Hepatic stellate cell (primary cell): ENCODE data around the gene DOCK1.

Experiments
- DNase-seq: peaks from one replicate; pipeline ENCODE4 v3.0.0; 2011; ENCODE audit warnings: low spot score

DOCK1 gene

DNA sequence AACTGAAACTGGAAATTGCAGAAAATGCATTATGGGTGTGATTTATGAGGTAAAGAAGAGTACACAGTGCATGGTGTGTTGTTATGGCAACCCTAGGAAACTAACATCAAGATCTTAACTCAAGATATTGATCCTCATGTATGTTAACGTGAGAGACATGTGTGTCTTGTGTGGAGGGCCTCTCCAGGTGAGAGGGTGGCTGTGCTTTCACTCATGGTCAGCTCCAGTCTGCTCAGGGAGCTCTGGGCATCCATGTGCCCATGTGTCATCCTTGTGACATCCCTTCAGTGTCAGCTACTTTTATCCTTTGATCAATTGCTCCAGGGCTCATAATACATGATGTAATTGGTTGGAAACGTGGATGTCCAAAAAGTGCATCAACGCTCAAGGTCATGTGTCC is 316.1 kb downstream of the DOCK1 start:
- DNase-seq = no peak

DNA sequence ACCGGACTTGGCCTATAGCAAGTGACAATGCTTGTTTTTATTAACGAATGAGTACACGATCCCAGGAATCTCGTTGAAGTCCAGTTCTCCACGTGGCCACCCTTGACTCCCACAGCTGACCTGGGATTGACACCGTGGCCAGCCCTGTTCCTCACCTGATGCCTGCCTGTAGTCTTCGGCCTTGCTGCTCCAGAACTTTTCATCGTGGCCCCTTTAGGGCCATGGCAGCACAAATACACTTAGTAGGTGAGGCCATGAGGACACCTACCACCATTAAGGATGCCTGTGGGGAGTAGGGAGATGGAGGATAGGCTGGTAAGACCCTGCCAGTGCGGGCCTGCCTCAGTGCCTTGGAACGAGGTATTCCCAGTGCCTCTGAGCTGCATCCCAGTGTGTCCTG is 321.8 kb downstream of the DOCK1 start:
- no peak for DNase-seq

DNA sequence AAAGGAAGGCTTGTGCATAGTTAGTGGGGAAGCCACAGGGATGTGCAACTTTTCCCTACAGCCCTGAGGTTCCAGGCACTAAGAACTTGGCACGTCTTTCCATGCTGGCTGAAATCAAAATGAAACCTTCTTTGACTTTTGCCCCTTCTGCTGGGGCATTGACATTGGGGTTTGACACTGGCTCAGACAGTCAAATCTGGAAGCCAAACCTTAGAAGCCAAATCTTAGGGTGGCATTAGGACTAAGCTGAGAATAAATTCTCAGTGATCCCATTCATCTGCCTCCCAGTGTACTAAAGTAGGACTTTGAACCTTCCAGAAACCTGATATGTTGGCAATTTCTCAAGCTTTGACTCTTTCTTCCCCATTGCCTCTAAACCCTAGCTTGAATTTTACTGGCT is 322.4 kb downstream of the DOCK1 start:
- DNase-seq = no peak

DNA sequence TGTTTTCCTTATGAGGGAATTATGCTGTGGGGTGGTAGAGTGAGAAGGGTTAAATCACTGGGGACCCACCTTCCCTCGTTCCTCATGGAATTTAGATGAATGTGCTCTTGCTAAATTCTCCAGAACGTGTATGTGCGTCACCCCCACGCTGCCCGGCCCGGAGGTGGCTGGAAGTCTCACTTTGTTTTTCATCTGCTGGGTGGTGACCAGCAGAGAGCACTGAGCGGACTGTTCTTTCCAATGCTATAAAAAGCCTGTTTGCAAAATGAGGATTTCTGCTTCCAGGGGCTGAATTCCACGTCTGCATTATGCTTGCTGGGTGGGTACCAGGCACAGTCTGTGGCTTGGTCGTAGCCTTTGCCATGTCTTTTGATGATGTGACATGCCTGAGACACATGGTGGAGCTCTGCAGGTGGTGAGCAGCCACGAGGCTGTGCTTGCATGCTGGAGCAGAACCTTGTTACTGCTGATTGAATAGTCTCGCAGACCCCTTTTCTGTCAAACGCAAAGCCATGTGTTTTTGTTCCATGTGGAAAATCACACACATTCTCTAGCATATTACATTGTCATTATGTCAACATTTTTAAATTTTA is 323.1 kb downstream of the DOCK1 start:
- no peak for DNase-seq

DNA sequence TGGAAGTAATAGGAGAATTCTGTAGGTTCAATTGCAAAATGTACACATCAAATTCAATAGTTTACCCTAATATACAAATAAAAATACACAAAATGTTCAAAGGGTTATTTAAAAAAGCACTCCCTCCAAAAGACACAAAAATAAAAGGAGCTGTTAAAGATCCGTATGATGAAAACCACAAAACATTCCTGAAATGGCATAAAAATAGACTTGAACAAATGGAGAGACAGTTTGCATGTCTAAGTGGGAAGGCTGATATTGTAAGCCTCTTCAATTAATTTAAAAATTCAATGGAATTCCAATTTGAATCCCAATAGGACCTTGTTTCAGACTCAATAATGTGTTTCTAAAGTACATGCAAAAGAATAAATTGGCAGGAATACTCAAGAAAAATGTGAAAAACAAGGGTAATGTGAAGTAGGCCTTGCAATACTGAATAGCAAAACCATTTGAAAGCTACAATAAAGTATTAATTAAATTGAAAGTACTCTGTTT is 329.1 kb downstream of the DOCK1 start:
- DNase-seq = no peak

DNA sequence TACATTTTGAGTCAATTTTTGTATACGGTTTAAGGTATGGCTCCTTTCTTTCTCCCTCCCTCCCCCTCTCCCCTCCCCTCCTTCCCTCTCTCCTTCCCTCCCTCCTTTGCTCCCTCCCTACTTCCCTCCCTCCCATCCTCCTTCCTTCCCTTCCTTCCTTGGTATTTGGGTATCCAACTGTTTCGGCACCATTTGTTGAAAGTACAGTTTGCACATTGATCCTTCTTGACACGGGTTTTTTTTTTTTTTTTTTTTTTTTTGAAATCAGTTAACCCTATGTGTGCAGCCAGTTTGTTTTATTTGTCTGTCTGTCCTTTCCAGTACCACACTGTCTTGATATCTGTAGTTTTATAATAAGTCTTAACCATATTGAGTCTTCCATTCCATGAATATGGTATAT is 331.0 kb downstream of the DOCK1 start:
- no peak for DNase-seq

DNA sequence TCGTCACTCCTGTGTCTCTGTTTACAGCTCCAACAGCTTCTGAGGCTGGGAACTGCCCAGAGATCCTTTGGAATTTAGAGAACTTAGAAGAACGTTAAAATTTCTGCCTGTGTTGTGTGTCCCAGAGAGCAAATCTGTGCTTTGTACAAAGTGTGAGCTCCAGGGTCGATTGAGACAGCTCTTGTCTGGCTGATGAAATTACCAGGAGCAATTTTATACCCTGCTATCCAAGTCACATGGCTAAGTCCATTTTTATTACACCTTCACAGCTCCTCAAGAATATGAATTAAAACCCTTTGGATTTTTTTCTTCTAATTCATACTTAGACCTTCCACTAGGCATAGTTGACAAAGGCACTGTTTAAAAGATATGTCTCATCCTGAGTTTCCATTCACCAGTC is 337.7 kb downstream of the DOCK1 start:
- no peak for DNase-seq

DNA sequence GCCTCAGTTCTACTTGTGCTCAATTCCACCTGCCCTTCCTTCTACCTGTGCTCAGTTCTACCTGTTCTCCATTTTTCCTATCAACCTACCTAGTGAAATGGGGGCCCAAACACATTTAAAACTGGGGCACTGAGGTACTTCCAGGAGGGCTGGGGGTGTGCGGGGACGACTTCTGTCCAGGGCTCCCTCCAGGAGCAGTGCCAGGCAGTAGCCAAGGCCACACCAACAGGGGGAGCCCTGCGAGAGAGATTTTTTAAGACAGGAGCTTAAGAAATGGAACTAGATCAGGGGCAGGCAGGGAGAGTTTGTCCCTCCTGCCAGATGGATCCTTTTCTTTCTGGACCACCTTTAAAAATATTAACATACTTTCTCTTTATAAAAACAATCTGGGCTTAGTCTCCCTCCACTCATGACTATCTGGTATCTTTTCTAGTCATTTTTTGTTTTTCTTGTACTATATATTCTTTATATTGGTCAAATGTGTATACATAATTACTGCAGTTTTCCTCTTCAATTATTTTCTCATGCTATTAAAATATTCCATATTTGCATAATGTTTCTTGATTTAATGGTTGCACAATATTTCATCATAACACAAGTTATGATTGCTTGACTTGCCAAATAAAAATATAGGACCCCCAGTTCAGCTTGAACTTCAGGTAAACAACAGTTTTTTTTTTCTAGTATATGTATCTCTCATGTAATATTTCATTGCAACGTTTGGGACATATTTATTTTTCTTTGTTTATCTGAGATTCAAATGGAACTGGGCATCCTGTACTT is 338.5 kb downstream of the DOCK1 start:
- DNase-seq = peak; percentile 27

DNA sequence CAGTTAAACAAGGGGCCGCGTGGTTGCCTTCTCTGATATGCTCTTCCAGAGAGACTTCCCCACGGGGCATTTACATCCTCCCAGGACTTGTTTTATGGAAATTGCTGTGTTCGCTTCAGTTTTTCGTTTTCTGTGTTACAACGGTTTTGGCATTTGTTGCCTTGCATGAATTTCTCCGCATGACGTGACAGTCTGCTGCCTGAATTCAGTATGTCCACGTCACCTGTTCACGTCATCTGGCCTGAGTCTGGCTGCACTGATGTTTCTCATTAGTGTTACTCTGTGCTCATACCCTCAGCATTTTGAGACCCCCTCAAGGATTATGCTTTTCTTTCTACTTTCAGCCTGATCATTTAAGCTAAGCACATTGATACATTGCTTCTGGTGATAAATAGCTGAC is 340.2 kb downstream of the DOCK1 start:
- no peak for DNase-seq

DNA sequence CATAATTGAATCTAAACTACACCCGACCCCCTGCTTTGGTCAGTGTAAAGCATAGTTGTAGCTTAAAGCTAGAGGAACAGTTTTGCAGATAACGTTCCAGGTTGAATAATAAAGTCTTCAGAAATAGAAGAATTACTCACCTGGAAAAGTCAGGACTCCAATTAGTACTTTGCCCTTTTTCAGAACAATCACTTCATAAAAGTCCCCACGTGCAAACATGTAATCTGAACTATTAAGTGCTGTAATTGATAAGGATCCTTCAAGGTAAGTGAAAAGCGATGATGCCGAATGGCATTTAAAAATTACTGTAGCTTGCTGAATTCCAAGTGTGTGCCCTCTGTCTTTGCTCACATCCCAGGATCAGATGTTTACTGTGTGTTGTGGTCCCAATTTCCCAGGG is 344.8 kb downstream of the DOCK1 start:
- no peak for DNase-seq

DNA sequence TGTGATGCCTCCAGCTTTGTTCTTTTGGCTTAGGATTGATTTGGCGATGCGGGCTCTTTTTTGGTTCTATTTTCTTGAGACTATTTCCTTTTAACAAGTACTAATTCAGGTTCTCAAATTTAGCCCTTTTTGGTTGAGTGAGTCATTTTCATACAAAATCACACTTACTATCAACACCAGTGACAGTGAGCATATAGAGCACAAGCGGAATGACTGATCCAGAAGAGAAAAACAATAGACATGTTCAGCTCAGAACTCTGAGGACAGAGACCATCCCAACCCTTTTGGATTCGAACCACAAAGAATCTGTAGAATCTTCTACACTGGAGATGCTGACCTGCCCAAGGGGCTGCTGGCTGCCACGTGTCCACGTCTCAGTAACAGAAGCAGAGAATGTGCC is 347.6 kb downstream of the DOCK1 start:
- no peak for DNase-seq

DNA sequence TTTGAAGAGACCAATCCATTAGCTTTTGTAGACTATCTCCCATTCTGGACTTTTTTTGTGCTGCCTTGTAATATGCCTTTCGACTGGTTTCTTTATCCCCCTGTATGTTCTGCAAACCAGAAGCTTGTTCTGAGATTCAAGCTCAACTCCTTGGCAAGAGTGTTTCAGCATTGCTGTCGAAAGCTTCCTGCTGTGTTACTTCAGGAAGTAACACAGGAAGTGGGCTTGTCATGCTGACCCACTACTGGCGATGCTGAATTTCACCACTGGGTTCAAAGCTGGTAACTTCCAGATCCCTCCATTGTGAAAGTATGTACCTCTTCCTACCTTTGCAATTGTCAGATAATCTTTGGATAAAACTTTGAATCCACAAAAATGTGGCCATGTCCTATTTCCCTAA is 349.0 kb downstream of the DOCK1 start:
- DNase-seq = no peak

DNA sequence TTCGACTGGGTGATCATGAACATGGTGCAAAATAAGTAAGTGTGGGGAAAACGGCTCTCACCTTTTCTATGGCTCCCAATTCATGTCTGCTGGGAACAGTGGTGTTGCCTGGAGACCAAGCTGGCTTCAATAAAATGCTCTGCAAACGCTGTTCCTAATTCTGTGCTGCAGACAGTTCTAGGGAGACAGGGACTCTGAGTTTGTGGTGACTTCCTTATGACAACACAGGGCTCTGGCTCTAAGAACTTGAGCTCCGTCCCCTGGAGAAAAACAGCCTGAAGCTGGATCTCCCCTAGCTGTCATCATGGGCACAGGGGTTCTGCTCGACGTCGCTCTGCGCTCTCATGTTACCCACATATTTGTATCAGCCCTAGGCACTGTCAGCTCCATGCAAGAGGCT is 352.2 kb downstream of the DOCK1 start:
- no peak for DNase-seq

DNA sequence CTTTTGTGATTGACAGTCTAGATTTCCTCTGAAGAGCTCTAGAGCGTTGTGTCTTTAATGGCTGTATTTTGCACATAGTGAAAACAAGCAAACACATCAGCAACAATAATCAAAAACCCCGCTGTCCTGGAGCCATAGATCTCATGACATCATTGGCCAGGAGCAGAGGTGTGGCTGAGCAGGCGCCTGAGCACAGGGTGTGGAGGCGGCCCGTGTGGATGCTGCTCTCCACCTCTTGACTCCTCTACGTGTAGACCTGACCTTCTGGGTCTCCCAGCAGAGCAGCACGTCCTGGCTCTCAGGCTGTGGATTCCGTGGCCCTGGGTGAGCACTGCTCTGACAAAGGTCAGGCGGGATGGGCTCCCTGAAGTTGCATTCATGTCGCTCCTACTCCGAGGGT is 354.1 kb downstream of the DOCK1 start:
- DNase-seq = no peak

DNA sequence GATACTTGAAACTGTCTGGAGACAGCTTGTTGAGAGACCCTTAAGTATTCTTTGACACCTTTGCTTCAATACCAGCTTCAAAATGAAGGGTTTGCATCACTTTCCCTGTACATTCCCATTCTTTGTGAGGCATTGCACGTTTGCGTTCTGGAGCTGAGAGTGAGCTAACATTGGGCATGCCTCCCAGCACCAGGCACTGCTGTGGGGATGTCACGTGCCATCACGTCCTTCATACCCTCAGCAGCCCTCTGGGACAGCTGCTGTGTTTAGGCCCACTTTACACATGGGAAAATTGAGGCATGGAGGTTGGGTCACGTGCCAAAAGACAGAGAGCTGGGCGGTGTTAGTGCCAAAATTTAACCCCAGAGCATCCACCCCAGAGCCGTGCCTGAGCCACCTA is 357.4 kb downstream of the DOCK1 start:
- DNase-seq = no peak

DNA sequence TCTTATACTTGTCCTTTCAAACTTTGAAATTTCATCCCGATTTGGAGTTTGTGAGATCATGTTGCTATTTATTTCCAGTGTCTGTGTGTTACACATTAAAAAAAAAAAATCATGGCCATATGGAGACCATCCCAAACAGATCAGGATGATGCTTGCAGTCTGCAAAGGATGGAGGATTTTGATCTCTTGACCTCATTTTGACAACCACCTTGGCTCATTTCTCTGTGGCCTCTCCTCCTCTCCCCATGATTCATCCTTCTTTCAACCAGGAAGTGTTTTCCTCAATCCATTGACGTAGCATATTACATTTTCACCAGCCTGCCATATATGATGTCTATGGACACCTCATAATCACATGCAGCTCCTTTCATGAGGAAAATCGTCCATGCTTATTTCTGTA is 360.1 kb downstream of the DOCK1 start:
- DNase-seq = no peak

DNA sequence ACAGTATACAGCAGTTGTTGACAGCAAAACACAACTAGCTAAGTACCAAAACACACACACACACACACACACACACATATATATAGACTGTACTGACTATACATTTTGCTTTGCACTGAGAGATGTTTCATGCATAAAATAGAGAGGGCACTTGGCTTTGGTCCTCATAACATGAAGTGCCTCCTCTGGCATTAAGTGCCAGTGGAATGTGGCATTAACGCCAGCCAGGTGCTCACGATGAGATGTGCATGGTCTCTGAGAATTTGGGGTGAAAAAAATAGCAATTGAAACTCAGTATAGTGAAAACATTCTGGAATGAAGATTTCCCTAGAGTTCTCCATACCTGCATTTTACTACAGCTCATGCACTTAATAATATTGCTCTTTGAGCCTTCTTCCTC is 361.2 kb downstream of the DOCK1 start:
- no peak for DNase-seq

DNA sequence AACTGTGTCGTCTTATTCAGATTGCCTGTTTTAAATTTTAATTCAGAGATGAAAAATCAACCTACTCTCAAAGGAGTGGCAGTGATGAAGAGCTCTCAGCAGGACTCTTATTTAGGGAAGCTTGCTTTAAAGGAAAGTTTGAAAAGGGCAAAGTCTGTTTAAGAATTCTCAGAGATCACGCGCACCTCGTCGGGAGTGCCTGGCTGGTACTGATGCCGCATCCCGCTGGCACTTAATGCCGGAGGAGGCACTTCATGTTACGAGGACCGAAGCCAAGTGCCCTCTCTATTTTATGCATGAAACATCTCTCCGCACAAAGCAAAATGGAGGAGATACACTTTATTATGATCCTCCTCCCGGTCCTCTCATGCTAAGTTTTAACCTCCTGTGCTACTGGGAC is 362.2 kb downstream of the DOCK1 start:
- DNase-seq = no peak

DNA sequence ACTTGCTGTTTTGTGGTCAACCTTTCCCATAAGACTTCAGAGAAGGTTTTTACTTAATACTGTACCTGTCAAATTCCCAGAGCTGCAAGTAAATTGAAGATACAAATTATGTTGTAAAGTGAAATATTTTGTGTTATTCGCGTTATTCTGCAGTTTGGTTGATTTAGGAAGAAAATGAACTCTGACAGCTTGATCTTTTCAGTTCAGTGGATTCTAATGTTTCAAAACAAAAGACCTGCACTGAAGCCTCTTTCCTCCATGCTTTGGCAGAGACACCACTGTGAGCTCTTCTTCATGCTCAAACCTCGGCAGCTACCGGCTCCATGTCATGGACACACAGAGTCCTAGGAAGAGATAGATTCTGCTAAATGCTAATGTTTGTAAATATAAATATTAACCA is 366.8 kb downstream of the DOCK1 start:
- DNase-seq = no peak

DNA sequence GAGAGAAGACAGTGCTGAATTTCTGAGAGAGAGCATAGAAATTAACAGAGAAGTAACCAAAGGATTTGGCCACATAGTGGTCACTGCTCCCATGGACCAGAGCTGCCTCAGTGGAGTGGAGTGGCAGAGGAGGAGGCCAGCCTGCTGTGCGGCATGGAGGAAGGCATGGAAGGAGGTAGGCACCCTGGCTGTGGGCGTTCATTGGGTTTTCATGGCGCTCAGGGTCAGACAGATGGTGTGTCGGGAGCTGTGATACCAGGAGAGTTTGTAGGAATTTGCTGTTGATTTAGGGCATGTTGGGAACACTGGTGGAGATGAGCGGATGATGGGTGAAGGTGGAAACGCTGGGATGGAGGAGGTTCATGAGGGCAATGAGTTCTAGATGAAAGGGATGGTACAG is 370.0 kb downstream of the DOCK1 start:
- no peak for DNase-seq

DNA sequence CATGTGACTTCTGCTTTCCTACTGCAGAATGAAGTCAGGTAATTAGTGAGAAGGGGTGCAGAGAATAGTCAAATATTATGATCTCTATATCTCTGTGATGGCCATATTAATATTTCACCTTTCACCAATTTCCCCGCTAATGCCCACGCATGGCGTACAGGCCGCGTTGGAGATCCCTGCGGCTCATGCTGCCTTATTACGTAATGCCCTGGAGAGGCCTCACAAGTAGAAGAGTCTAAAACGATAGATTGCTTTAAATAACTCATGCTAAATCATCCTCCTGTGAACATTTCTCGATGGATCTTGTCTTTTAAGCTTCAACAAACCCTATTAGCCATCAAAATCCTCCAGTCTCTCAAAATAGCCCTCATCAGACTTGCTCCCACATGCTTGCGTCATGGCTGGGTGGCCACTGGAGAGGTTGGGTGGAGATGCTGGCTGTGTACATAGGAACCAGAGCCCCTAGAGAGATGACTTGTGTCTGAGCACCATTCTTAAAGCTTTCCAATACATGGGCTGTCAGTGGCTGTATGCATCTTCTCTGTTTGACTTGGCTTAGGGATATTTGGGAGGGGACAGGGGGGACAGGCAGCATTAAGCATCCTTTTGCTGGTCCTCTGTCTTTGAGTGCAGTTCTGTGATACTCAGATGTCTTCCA is 370.7 kb downstream of the DOCK1 start:
- no peak for DNase-seq

DNA sequence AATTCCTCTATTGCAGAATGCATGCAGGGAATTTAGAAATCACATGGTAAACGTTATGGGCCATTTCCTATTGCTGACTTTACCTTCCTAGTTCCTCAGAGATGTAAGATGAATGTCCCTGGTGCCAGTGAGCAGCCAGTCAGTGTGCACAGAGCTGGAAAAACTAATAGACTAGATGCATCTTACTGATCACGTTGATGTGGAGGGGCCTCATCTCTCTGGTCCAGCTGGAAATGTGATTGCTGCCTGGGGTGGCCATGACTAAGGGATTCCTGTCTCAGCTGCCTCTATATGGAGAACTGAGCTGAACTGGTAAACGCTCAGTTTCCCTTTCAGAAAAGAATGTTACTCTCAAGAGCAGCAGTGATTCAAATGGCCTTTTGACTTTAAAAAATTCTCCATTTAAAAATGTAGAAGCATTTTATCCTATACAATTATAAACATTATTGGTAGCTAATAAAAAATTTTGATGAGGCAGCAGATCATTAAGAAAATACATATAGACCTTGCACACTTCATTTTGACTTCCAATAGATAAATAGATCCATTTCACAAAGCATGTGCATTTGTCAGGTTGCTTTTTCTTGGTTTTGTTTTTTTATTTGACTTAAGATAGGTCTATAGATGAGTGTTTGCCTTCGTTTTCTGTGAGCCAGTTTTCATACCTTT is 371.7 kb downstream of the DOCK1 start:
- no peak for DNase-seq

DNA sequence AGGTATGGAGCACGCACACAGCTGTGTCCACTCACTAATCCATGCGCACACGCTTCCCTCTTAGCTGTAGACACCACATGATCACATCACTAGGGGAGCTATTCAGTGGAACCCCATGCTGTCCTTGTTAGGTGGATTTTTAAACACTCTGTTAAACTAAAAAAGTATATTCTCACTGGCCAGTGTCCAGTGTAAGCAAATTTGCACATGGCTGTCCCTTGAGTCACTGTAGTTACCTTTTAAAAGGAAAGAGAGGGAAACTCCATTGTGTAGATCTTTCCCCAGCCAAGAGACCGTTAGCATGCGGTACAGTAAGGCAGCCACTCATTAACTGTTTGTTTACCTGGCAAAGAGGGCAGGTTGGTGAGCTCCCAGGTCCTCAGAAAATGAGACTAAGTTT is 372.8 kb downstream of the DOCK1 start:
- peak; percentile 24 for DNase-seq
